ENCODE measurements around the gene MEF2C. TPM values are rescaled to one million over a fixed set of nuclear protein-coding genes. Genes with fewer than 3 reads are reported as not detected.

The MEF2C gene
- total and polyA plus RNA-seq, 2 donors (not counting 1 experiment from before 2014, with no cell fraction given): 12.2 to 15.7 TPM

GRCh38 chr5:88785746-88786565 is 97.0 kb downstream of the MEF2C start:
- Histone ChIP-seq H2AFZ (ENCODE audit: low read length) (peak overlapping the region; percentile 34), H3K9ac (ENCODE audit: insufficient read depth, low read length) (peak overlapping the region; percentile 38), H3K4me1 (ENCODE audit: control insufficient read depth, extremely low read depth, insufficient read depth, low read length) (peaks cover 3% of the 10 kb centered on the region), H3K4me3 (replicated peaks in 1 of 4; ENCODE audit: control extremely low read depth in 1 of 4, insufficient read depth in 1 of 4, low read depth in 3 of 4, low read length in 4 of 4) (peak overlapping the region in 3 of 4 experiments; percentile 24 to 33 (median 29)), H3K4me2 (ENCODE audit: extremely low read depth, insufficient read depth, low read length) (peak overlapping the region; percentile 79), H3K9me3 (ENCODE audit: control insufficient read depth, insufficient read depth, low read depth, low read length) (no peaks in the 10 kb centered on the region), H4K20me1 (ENCODE audit: control insufficient read depth, extremely low read depth, insufficient read depth, low read length) (no peaks in the 10 kb centered on the region), H3K79me2 (ENCODE audit: control insufficient read depth, insufficient read depth, low read length) (no peaks in the 10 kb centered on the region), H3K36me3 (ENCODE audit: control insufficient read depth, insufficient read depth, low read length) (no peaks in the 10 kb centered on the region), H3K27ac (ENCODE audit: insufficient read depth, low read length) (peak overlapping the region; percentile 93), H3K27me3 (ENCODE audit: control insufficient read depth, insufficient read depth, low read length) (no peaks in the 10 kb centered on the region)
- DNase-seq (ENCODE audit: low read depth in 2 of 2): peak; percentile 91 to 98
- TF ChIP-seq CTCF (conservative IDR thresholded peaks at IDR 0.05 in 1 of 2, IDR thresholded peaks at IDR 0.05 in 1 of 2; ENCODE audit: low read depth in 1 of 2, low read length in 2 of 2): no peak
- no peak for TF ChIP-seq EZH2 (IDR thresholded peaks at IDR 0.05; ENCODE audit: low read length, missing control alignments)

DNA sequence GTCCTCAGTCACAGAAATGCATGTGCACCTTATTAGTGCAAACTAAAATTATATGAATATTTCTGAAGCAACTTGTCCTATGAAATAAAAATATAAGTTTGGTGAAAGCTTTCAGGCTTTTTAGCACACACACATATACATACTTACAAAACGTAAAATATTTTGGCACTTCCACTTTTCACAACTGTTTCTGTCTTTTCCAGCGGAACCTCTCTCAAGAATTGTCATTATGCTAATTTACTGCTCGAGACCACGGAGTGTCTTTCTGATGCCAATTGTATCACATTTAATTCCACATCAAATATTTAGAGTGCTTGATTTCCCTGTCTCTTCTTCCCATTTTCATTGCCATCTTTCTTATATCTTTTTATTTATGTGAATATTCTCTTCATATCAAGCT is 100.4 kb downstream of the MEF2C start:
- Histone ChIP-seq H3K36me3 (ENCODE audit: control insufficient read depth, insufficient read depth, low read length) (no peaks in the 10 kb centered on the region), H3K27me3 (ENCODE audit: control insufficient read depth, insufficient read depth, low read length) (no peaks in the 10 kb centered on the region), H4K20me1 (ENCODE audit: control insufficient read depth, extremely low read depth, insufficient read depth, low read length) (no peaks in the 10 kb centered on the region), H3K9me3 (ENCODE audit: control insufficient read depth, insufficient read depth, low read depth, low read length) (no peaks in the 10 kb centered on the region), H3K79me2 (ENCODE audit: control insufficient read depth, insufficient read depth, low read length) (no peaks in the 10 kb centered on the region), H3K9ac (ENCODE audit: insufficient read depth, low read length) (no peak overlapping the region), H3K27ac (ENCODE audit: insufficient read depth, low read length) (no peak overlapping the region), H3K4me2 (ENCODE audit: extremely low read depth, insufficient read depth, low read length) (no peak overlapping the region), H3K4me3 (replicated peaks in 1 of 4; ENCODE audit: control extremely low read depth in 1 of 4, insufficient read depth in 1 of 4, low read depth in 3 of 4, low read length in 4 of 4) (no peak overlapping the region), H2AFZ (ENCODE audit: low read length) (no peak overlapping the region), H3K4me1 (ENCODE audit: control insufficient read depth, extremely low read depth, insufficient read depth, low read length) (peaks cover 3% of the 10 kb centered on the region)
- TF ChIP-seq EZH2 (IDR thresholded peaks at IDR 0.05; ENCODE audit: low read length, missing control alignments): no peak
- TF ChIP-seq CTCF (conservative IDR thresholded peaks at IDR 0.05 in 1 of 2, IDR thresholded peaks at IDR 0.05 in 1 of 2; ENCODE audit: low read depth in 1 of 2, low read length in 2 of 2): no peak
- no peak for DNase-seq (ENCODE audit: low read depth in 2 of 2)

DNA sequence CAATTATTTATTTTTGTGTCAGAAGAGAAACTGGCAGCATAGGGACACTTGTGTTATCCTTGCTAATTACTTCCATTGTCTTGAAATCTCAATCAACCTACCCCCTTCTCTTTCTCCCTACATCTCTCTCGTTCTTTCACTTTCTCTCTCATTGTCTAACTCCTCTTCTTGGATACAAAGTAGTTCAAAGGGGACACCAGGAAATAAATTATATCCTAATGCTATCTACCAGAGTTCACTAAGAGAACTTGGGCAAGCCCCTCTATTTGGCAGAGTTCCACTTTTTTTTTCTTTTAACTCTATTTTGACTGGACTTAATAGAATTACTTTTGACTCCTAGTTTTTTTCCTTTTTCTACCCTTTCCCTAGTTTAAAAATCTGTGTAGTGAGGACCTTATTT is 102.2 kb downstream of the MEF2C start:
- no peak overlapping the region for H2AFZ ChIP-seq (ENCODE audit: low read length)
- H3K27ac ChIP-seq (ENCODE audit: insufficient read depth, low read length): no peak overlapping the region
- no peaks in the 10 kb centered on the region for H3K36me3 ChIP-seq (ENCODE audit: control insufficient read depth, insufficient read depth, low read length)
- H3K9me3 ChIP-seq (ENCODE audit: control insufficient read depth, insufficient read depth, low read depth, low read length): no peaks in the 10 kb centered on the region
- DNase-seq (ENCODE audit: low read depth in 2 of 2): peak in 1 of 2 donors; percentile 1
- H3K4me2 ChIP-seq (ENCODE audit: extremely low read depth, insufficient read depth, low read length): peak overlapping the region; percentile 18
- H3K9ac ChIP-seq (ENCODE audit: insufficient read depth, low read length): no peak overlapping the region
- no peak overlapping the region for H3K4me3 ChIP-seq (replicated peaks in 1 of 4; ENCODE audit: control extremely low read depth in 1 of 4, insufficient read depth in 1 of 4, low read depth in 3 of 4, low read length in 4 of 4)
- no peaks in the 10 kb centered on the region for H3K27me3 ChIP-seq (ENCODE audit: control insufficient read depth, insufficient read depth, low read length)
- no peak for TF ChIP-seq CTCF (conservative IDR thresholded peaks at IDR 0.05 in 1 of 2, IDR thresholded peaks at IDR 0.05 in 1 of 2; ENCODE audit: low read depth in 1 of 2, low read length in 2 of 2)
- no peak for TF ChIP-seq EZH2 (IDR thresholded peaks at IDR 0.05; ENCODE audit: low read length, missing control alignments)
- no peaks in the 10 kb centered on the region for H3K79me2 ChIP-seq (ENCODE audit: control insufficient read depth, insufficient read depth, low read length)
- H3K4me1 ChIP-seq (ENCODE audit: control insufficient read depth, extremely low read depth, insufficient read depth, low read length): peaks cover 3% of the 10 kb centered on the region
- H4K20me1 ChIP-seq (ENCODE audit: control insufficient read depth, extremely low read depth, insufficient read depth, low read length): no peaks in the 10 kb centered on the region
